HCEC 1CT (cell line): ENCODE data around the gene CCRL2.
"Not testable (repeated sequence)": the region's sequence is repeated elsewhere in the genome, so short reads cannot be mapped to it uniquely, and the experiment has no call there.

Experiments
- DNase-seq: peaks from one replicate; pipeline ENCODE4 v3.0.0-alpha.2; 2017

CCRL2 gene

DNA sequence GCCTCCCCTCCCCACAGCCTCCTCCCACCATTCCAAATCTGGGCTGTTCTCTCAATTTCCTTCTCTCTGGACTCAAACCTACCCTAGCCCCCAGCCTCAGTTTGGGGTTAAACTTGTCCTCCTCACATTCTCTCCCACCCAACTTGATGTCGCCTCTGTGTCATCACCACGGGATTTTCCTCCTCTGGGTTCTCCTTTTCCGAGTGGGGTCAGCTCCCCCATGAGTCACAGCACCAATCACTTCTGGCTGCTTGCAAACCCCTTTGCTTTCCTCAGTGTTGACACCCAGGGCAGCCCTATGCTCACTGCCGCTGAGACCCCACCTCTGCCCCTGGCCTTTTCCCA, 644 bp upstream of the CCRL2 start:
- no peak for DNase-seq

DNA sequence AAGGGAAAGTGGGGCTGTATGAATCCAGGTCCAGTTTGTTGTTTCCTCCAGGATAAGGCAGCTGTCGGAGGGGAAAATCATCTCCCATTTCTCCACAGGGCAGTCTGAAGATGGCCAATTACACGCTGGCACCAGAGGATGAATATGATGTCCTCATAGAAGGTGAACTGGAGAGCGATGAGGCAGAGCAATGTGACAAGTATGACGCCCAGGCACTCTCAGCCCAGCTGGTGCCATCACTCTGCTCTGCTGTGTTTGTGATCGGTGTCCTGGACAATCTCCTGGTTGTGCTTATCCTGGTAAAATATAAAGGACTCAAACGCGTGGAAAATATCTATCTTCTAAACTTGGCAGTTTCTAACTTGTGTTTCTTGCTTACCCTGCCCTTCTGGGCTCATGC, 911 bp downstream of the CCRL2 start:
- DNase-seq, result no peak

DNA sequence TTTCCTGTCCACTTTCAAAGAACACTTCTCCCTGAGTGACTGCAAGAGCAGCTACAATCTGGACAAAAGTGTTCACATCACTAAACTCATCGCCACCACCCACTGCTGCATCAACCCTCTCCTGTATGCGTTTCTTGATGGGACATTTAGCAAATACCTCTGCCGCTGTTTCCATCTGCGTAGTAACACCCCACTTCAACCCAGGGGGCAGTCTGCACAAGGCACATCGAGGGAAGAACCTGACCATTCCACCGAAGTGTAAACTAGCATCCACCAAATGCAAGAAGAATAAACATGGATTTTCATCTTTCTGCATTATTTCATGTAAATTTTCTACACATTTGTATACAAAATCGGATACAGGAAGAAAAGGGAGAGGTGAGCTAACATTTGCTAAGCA, 1.8 kb downstream of the CCRL2 start:
- no peak for DNase-seq

DNA sequence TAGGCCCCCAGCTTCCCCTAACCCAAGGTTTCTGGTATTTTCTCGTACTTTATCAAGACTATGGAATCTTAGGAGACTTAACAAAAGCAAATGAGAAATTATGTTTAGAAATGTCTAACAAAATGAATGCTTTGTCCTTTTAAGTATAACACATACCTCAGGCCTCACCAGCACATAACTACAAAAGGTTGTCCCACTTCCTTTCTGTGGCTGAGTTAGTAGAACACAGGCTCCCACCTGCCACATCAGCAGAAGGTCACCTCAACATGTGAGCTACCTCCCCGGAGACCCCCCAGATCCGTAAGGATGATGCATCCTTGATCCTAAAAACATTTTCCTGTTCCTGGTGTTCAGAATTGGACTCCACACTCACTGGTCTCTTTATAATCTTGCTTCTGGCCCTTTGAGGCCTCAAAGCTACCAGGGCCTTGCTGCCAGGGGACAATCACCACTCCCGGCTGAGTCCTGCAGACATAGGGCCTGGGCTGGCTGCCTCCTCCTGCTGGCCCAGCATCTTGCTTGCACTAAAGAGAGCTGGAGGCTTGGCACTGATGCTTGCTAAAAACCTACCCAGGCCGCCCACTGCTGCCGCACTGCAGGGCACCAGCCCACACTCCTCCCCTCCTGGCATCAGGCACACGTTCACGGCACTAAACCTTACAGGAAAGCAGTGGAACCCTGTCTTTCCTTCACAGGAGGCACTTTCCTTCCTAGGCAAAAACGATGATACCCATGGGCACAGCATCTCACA, 2.9 kb downstream of the CCRL2 start:
- no peak for DNase-seq

DNA sequence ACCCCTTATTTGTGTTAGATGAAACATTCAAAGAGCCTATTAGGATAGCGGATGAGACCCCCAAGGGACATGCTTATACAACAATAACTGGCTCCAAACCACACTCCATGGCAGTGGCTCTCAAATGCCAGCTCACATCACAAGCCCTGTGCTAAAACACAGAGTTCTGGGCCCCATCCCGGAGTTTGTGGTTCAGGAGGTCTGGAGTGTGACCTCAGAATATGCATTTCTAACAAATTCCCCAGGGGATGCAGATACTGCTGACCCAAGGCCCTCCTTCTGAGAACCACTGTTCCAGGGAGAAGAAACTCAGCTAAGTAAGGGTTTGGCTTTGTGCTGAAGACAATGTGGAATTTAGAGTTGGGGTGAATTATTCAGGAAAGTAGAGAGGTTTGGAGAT, 3.6 kb downstream of the CCRL2 start:
- DNase-seq, result no peak

DNA sequence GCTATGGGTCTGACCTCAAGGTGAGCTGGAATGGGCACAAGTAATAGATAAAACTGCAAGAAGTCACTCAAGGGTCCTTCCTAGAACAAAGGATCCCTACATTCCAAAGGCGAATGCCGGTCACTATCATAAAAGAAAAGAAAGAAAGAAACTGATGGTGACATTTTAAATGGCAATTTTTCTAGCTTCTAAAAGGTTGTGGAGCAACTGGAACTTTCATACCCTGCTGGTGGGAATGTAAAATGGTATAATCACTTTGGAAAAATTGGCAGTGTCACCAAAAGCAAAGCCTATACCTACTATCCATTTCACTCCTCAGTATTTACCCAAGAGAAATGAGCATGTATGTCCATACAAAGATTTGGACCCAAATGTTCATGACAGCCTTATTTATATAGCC, 4.2 kb downstream of the CCRL2 start:
- no peak for DNase-seq

DNA sequence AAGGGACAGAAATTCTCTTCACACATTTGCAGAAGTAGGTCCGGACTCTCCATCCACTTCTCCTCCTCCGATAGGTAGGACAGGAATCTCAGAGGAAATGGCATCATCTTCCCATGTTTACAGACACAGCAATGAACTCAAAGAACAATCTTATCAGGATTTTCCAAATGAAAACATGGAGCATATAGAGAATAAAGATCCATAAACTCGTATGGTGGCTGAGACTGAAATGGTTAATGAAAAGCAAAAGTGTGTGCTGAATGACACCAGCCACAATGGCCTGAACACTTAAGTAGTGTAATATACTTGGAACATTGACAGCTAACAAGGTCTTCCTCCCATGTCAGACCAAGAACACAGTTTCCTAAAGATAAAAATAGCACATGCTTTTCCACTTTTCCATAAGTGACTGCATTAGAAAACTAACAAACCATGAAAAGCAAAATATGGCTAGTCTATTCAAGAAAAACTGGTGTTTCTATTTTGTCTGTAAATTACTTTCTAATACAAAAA, 5.8 kb downstream of the CCRL2 start:
- no peak for DNase-seq

DNA sequence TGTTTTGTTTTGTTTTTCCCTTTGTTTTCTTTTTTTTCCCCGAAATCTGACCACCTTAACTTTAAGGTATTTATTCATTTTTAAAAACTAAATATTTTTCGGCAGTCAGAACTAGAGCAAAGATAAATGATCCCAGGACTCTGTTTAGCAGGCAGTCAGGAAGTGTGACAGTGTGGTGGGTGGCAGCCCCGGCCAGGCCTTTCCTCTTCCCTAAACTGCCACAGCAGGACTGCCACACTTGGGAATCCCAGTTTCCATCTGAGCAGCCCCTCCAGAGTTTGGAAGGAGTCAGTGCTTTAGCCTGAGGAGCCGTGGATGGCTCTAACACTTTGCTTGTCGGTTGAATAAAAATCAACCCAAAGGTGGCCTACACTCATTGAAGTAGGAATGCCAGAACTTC, 6.9 kb downstream of the CCRL2 start:
- no peak for DNase-seq

DNA sequence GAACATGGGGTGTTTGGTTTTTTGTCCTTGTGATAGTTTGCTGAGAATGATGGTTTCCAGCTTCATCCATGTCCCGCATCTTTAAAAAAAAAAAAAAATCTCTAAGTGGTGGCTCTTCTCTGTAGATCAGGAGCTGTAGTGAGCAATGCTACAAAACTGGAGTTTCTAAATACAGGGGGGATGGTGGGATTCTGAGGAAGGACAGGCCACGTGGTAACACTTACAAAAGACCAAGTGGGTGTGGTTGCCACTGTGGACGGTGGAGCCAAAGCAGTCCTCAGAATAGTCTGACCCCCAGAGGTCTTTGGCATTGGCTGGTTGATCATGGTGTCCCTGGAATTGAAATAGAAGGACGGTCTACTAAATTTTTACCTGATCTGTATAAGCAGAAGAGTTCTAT, 7.7 kb downstream of the CCRL2 start:
- no peak for DNase-seq

DNA sequence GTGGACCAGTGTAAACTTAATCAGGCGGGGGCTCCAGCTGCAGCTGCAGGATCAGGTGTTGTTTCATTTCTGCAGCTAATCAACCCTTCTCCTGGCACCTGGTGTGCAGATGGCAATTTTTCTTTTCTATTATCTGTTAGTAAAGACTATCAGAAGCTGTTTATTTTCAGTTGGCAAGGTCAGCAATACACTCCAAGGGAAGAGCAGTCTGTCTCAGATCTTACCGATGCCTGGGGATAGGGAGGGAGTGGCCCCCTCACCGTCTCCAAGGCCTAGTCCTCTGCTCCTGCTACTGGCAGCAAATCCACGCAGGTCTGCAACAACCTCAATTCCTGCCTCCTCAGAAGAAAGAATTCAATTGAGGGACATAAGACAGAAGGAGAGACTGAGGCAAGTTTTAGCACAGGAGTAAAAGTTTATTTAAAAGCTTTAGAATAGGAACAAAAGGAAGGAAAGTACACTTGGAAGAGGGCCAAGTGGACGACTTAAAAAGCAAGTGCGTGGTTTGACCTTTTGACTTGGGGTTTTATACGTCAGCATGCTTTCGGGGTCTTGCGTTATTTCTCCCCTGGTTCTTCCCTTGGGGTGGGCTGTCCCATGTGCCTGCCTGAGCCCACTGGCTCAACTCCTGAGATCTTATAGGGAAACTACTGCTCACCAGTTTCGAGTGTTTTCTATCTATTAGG, 9.2 kb downstream of the CCRL2 start:
- DNase-seq, result no peak

DNA sequence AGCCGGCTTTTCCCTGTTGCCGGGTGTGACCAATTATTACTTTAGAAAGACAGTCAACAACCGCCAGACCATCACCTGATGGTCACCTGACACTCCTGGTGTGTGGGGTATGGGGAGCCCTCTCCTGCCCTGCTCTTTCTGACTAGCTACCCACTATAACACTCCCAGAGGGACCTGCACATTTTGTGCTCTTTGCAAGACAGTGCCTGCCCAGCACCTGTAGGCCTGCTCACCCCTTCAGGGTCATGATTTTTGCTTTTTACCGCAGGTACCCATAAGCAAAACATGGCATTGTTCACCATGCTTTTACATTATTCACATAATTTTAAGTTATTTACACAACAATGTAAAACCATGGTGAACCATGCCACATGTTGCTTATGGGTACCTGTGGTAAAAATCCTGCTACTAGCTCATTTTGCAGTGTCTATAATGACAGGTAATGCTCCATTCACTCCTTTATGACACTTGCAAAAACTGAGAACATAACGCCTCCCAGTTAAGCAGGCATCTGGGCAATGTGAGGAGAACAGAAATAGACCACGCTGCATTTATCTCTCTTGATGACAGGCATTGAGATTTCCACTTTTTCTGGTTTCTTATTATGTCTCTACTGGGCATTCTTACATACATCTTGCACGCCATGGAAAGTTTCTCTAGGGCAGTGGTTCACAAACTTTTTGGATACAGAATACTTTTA, 9.9 kb downstream of the CCRL2 start:
- no peak for DNase-seq

DNA sequence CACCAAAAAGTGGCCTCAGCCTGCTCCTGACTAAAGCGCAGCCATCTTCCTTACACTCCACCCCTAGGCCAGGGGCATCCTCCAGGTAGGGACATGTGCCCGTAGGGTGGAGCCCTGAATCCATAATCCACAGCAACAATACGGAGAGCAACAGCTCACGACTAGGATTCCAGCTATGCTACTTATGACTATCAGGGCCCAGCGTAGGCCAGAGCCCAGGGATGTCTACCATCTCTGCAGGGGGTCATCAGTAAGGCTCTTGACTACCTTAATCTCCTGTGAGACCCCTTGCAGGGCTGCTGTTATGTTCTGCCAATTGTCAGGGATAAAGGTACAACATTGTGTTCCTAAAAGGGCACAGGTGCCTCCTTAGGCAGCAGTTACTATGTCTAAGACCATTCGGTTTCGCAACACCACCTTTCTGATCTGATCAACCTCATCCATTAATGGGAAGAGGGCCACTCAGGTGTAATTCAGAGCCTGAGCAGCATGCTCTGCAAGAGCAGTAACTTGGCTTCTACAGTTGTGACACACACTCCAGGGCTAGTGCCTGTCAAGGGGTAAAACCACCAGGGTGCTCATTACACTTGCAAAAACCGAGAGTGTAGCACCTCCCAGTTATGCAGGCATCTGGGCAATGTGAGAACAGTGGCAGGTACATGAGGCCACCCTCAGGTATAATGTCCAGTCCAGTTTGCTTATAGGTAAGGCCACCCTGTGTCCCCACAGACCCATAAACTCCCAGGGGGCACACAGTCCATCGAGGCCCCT, 11.0 kb downstream of the CCRL2 start:
- no peak for DNase-seq

DNA sequence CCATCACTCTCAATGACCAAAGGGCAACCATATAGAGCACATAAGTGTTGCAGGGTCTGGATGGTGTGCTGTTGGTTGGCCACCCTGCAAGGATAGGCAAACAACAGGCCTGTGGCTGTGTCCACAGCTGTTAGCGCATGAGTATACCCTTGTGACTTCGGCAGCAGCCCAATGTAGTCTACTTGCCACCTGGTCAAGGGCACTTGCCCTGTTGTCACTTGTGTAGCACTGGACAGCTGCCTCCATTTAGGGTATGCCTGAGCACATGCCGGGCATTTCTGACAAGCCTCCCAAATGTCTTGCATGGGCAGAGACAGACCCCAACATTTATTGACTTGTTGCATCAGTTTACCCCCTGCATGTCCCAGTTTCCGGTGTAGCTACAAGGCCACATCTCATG, 12.8 kb downstream of the CCRL2 start:
- no peak for DNase-seq

DNA sequence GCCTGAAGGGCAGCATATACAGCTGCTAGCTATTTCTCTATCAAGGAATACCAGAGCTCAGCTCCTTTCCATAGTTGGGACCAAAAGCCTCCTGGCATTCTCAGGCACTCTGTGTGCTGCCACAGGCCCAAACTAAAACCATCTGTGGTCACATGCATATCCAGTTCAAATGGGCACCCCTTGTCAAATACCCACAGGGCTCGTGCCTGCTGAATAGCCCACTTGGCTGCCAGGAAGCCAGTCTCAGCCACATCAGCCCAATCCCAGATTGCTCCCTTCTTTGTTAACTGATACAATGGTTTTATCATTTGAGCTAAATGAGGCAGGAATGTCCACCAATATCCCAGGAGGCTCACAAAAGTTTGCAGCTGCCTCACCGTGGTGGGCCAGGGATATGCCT, 13.9 kb downstream of the CCRL2 start:
- DNase-seq, result no peak

DNA sequence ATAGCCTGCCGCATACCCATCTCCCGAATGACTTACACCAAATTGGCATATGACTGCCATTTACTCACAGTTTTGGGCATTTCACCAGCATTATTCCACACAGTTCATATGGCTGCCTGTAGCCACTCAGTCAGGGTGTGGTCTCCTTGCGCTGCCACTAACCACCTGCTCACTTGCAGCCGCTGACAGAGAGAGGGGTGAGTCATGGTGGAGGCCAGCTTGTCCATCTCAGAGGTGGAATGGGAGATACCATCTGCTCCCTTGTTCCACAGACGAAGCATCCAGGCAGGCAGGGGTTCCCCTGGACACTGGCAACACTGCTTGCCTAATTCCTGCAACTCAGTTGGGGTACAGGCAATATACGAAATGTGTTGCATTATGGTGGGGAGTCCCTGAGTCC, 15.6 kb downstream of the CCRL2 start:
- DNase-seq, result peak; percentile 57

DNA sequence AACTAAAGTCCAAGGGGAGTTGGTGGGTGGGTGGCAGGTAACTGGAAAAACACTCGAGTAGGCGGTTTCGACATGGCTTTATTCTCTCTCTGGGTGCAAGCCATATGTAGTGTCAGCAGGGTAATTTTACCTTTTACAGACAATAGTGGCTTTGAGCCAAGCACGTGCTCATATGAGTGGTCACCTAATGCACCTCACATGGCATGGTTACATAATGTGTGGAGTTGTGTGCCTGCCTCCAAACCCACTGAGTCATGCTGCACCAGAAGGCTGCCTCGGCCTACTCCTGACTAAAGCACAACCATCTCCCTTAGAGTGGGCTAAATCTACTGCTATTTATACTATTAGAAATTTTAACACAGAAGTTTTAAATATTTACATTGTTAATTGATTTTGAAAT, 16.5 kb downstream of the CCRL2 start:
- peak; percentile 26 for DNase-seq

DNA sequence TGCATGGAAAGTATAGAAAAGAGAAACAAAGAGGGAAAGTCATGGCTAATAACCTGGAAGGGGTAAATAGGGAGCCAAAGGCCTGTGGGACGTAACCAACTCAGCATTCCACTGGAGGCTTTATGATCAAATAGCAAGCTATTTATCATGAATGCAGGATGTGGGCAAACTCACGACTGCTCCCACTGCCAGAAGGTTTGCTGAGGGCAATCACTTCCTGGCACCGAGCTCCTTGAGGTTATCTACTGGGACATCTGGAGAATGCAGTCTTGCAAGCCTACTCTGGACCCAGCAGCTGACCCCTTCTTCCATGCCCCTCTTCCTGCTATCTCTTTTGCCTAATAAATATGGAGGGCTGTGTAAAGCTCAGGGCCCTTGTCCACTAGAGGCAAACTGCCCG, 19.4 kb downstream of the CCRL2 start:
- DNase-seq, result not testable (repeated sequence)

DNA sequence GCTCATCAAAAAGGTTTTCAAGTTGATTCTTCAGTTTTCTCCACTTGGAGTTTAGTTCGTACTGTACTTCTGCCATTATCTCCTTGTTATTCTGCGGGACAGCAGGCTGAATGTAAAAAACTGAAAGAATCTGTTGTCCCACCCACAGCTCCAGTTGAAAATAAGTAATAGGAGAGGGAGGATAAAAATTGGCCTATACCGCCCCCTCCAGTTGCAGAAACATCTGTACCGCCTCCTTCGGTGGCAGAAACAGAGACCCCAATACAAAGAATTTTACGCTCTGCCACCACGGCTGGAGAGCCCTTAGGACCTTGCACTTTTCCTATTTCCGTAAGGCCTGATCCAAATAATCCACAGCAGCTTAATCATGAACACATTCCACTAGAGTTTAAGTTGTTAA, 20.3 kb downstream of the CCRL2 start:
- DNase-seq, result not testable (repeated sequence)

DNA sequence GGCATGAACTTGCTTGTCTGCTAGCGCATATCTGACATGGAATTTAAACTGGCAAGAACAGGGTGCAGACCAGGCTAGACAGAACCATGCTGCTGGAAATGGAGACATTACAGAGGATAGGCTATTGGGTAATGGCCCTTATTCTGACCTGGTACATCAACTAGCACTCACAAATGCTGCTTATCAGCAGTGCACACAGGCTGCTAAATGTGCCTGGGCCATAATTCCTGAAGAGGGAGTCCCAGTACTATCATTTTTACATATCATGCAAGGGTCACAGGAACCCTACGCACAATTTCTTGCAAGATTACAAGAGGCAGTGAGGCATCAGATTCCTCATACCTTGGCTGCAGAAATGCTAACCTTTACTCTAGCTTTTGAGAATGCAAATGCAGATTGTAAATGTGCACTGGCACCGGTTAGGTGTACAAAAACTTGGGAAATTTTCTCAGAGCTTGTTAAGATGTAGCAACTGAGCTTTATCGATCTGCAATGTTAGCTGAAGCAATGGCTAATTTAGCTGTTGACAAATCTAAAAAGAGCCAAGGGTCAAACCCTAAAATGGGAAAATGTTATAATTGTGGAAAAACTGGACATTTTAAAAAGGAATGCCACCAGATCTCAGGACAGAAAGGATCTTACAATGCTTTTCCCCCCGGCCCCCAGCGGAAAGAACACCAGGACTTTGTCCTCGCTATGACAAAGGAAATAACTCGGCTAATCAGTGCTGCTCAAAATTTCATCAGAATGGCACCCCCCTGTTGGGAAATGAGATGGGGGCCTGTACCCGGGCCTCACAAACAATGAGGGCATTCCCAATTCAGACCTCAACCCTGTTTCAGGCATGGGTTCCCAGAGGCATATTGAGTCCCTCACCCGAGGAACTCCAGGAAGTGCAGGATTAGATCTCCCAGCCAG, 21.1 kb downstream of the CCRL2 start:
- no peak for DNase-seq

DNA sequence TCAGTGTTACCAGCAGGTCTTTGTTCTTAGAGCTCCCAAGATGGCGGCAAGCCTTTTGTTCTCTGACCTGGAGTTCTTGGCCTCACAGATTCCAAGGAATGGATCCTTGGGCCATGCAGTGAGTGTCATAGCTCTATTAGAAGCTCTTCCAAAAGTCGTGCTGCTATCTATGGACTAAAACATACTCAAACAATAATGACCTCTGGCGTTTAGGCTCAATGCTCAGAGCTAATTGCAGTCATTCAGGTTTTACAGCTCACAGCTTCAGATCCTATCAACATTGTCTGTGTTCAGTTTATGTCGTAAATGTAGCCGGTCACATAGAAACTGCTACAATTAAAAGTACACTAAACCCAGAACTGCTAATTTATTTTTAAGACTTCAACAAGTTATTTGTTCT, 22.2 kb downstream of the CCRL2 start:
- DNase-seq, result no peak

DNA sequence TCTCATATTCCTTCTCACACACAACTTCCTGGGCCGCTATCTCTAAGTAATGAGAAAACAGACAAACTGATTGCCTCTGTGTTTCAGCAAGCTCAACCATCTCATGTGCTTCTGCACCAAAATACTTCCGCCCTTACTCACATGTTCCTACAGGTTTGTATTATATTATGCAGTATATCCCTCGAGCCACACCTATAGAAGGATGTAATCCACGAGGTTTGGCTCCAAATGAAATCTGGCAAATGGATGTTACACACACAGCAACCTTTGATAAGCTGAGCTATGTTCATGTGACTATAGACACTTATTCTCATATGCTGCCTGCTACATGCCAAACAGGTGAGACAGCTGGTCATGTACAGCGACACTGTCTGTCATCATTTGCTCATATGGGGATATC, 22.6 kb downstream of the CCRL2 start:
- DNase-seq, result no peak

DNA sequence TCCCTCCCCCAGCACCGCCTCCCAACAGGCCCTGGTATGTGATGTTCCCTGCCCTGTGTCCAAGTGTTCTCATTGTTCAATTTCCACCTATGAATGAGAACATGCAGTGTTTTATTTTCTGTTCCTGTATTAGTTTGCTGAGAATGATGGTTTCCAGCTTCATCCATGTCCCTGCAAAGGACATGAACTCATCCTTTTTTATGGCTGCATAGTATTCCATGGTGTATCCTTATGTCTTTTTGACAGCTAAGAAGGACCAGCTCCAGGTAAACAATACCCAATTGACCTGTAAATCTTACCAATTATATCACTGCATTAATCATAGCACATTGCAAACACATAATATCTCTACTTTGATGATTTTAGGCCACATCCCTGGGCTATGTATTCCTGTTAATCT, 23.8 kb downstream of the CCRL2 start:
- DNase-seq, result not testable (repeated sequence)
